Brain microvascular endothelial cell (primary cell): ENCODE measurements around the gene ZNF117.
A peak's percentile ranks its signal among the peaks of the same experiment; 100 is the strongest.
"Not testable (repeated sequence)": the region's sequence is repeated elsewhere in the genome, so short reads cannot be mapped to it uniquely, and the experiment has no call there.

ENCODE experiments used
- DNase-seq: peaks from one replicate; pipeline ENCODE4 v3.0.0-alpha.2; 2020
- H3K27ac ChIP-seq: fragments of 250-450 bp; sonication (Bioruptor Pico); 2 replicates; pipeline ENCODE4 v1.5.1; 2020; ENCODE audit warnings: mild to moderate bottlenecking, moderate library complexity
- H3K27me3 ChIP-seq: fragments of 250-450 bp; sonication (Bioruptor Pico); replicated peaks from 2 replicates; pipeline ENCODE4 v1.5.1; 2020; ENCODE audit warnings: mild to moderate bottlenecking
- H3K36me3 ChIP-seq: fragments of 250-450 bp; sonication (Bioruptor Pico); replicated peaks from 2 replicates; pipeline ENCODE4 v1.5.1; 2020; ENCODE audit warnings: mild to moderate bottlenecking
- H3K4me3 ChIP-seq: 2 replicates; pipeline ENCODE4 v1.5.1; 2011; ENCODE audit warnings: low read depth, mild to moderate bottlenecking, control low read depth, low read length, moderate library complexity
- CTCF ChIP-seq: IDR thresholded peaks from 2 replicates; pipeline ENCODE4 v1.5.1; 2011; ENCODE audit warnings: low read depth, mild to moderate bottlenecking, moderate library complexity, low read length, control low read depth, inconsistent platforms; ENCODE audit errors: missing control alignments
- in situ Hi-C: cut with HindIII; loops from 2 replicates; pipeline ENCODE4 v1.10.0; 2017; ENCODE audit warnings: low sequenced_read_pairs, low pct_ligation_motif_present

Gene ZNF117

GRCh38 chr7:64990216-64990615 is 620 bp downstream of the ZNF117 start:
- no peak overlapping the region for H3K4me3 ChIP-seq
- no peak overlapping the region for H3K27ac ChIP-seq
- TF ChIP-seq CTCF, result no peak
- peaks cover 29% of the 10 kb centered on the region for H3K36me3 ChIP-seq
- no peak for DNase-seq
- in situ Hi-C loops, result no loop called here
- no peaks in the 10 kb centered on the region for H3K27me3 ChIP-seq

- Histone ChIP-seq H3K27me3 (no peaks in the 10 kb centered on the region), H3K27ac (no peak overlapping the region), H3K4me3 (no peak overlapping the region), H3K36me3 (peaks cover 39% of the 10 kb centered on the region)
- in situ Hi-C loops, result no loop called here
- no peak for TF ChIP-seq CTCF
- DNase-seq, result no peak
Measured at GRCh38 chr7:64978497-64979203, 12.2 kb downstream of the ZNF117 start.

GRCh38 chr7:64965594-64965993 is 25.2 kb downstream of the ZNF117 start:
- no peak overlapping the region for H3K4me3 ChIP-seq
- H3K27ac ChIP-seq, result no peak overlapping the region
- TF ChIP-seq CTCF, result no peak
- in situ Hi-C loops, result no loop called here
- H3K27me3 ChIP-seq, result no peaks in the 10 kb centered on the region
- no peaks in the 10 kb centered on the region for H3K36me3 ChIP-seq
- DNase-seq, result no peak

GRCh38 chr7:64959072-64959747 is 31.6 kb downstream of the ZNF117 start:
- Histone ChIP-seq H3K4me3 (no peak overlapping the region), H3K36me3 (no peaks in the 10 kb centered on the region), H3K27ac (no peak overlapping the region), H3K27me3 (no peaks in the 10 kb centered on the region)
- no peak for DNase-seq
- no peak for TF ChIP-seq CTCF
- in situ Hi-C loops, result no loop called here

- in situ Hi-C loops, result no loop called here
- DNase-seq, result peak; percentile 44
- Histone ChIP-seq H3K36me3 (no peaks in the 10 kb centered on the region), H3K4me3 (no peak overlapping the region), H3K27ac (no peak overlapping the region), H3K27me3 (peaks cover 13% of the 10 kb centered on the region)
- TF ChIP-seq CTCF, result peak; percentile 57
Measured at GRCh38 chr7:64951250-64951848, 39.5 kb downstream of the ZNF117 start.

GRCh38 chr7:64950673-64951072 is 40.2 kb downstream of the ZNF117 start:
- peaks cover 13% of the 10 kb centered on the region for H3K27me3 ChIP-seq
- H3K36me3 ChIP-seq, H3K4me3 ChIP-seq, in situ Hi-C loops, DNase-seq, H3K27ac ChIP-seq: not testable (repeated sequence)

- H3K4me3 ChIP-seq, H3K36me3 ChIP-seq, DNase-seq, in situ Hi-C loops, H3K27ac ChIP-seq: not testable (repeated sequence)
- peaks cover 13% of the 10 kb centered on the region for H3K27me3 ChIP-seq
Measured at GRCh38 chr7:64948774-64949173, 42.1 kb downstream of the ZNF117 start.
